ENCODE results near the gene POLR2I. TPM values are rescaled to one million over a fixed set of nuclear protein-coding genes. Genes with fewer than 3 reads are reported as not detected.
"Not testable (repeated sequence)": the region's sequence is repeated elsewhere in the genome, so short reads cannot be mapped to it uniquely, and the experiment has no call there.

POLR2I gene
- total RNA-seq, 1 donor from 2014 or later: 74.5 TPM

- no peak for DNase-seq (ENCODE audit: low spot score)
Measured at GRCh38 chr19:36101550-36102327, 12.9 kb downstream of the POLR2I start.

- DNase-seq (ENCODE audit: low spot score): no peak
Measured at GRCh38 chr19:36100476-36100875, 14.2 kb downstream of the POLR2I start.

GRCh38 chr19:36099166-36099785 lies 15.4 kb downstream of the POLR2I start:
- DNase-seq (ENCODE audit: low spot score): no peak

GRCh38 chr19:36097036-36097435 lies 17.6 kb downstream of the POLR2I start:
- DNase-seq (ENCODE audit: low spot score): no peak

GRCh38 chr19:36093687-36094086 lies 21.0 kb downstream of the POLR2I start:
- DNase-seq (ENCODE audit: low spot score): no peak

- no peak for DNase-seq (ENCODE audit: low spot score)
Measured at GRCh38 chr19:36093146-36093662, 21.5 kb downstream of the POLR2I start.

GRCh38 chr19:36092566-36092965 lies 22.1 kb downstream of the POLR2I start:
- no peak for DNase-seq (ENCODE audit: low spot score)

- DNase-seq (ENCODE audit: low spot score): no peak
Measured at GRCh38 chr19:36090910-36091695, 23.6 kb downstream of the POLR2I start.

- no peak for DNase-seq (ENCODE audit: low spot score)
Measured at GRCh38 chr19:36089847-36090246, 24.8 kb downstream of the POLR2I start.

GRCh38 chr19:36086326-36086725 lies 28.3 kb downstream of the POLR2I start:
- DNase-seq (ENCODE audit: low spot score): no peak

GRCh38 chr19:36084231-36085009 lies 30.3 kb downstream of the POLR2I start:
- no peak for DNase-seq (ENCODE audit: low spot score)

GRCh38 chr19:36082916-36083315 lies 31.8 kb downstream of the POLR2I start:
- no peak for DNase-seq (ENCODE audit: low spot score)

- DNase-seq (ENCODE audit: low spot score): no peak
Measured at GRCh38 chr19:36081894-36082293, 32.8 kb downstream of the POLR2I start.

- no peak for DNase-seq (ENCODE audit: low spot score)
Measured at GRCh38 chr19:36081385-36081784, 33.3 kb downstream of the POLR2I start.

GRCh38 chr19:36079389-36079945 lies 35.2 kb downstream of the POLR2I start:
- DNase-seq (ENCODE audit: low spot score): no peak

GRCh38 chr19:36073121-36073876 lies 41.4 kb downstream of the POLR2I start:
- DNase-seq (ENCODE audit: low spot score): no peak

- no peak for DNase-seq (ENCODE audit: low spot score)
Measured at GRCh38 chr19:36072081-36072480, 42.6 kb downstream of the POLR2I start.

GRCh38 chr19:36068810-36069499 lies 45.7 kb downstream of the POLR2I start:
- DNase-seq (ENCODE audit: low spot score): not testable (repeated sequence)

- no peak for DNase-seq (ENCODE audit: low spot score)
Measured at GRCh38 chr19:36067681-36068080, 47.0 kb downstream of the POLR2I start.

GRCh38 chr19:36064826-36065225 lies 49.8 kb downstream of the POLR2I start:
- DNase-seq (ENCODE audit: low spot score): no peak
